Smooth muscle cell of the brain vasculature (primary cell): Measurements from ENCODE around the gene PAPOLB.

Experiments
- DNase-seq: peaks from one replicate; pipeline ENCODE4 v3.0.0-alpha.2; 2012; ENCODE audit warnings: low read depth, low spot score

Gene PAPOLB

GRCh38 chr7:4824120-4824775 is 37.6 kb downstream of the PAPOLB start:
- DNase-seq: no peak

- no peak for DNase-seq
Observed at GRCh38 chr7:4823441-4824119, 38.2 kb downstream of the PAPOLB start.

- no peak for DNase-seq
Observed at GRCh38 chr7:4822677-4823076, 39.2 kb downstream of the PAPOLB start.

- no peak for DNase-seq
Observed at GRCh38 chr7:4820967-4821471, 40.8 kb downstream of the PAPOLB start.

GRCh38 chr7:4820405-4820966 is 41.3 kb downstream of the PAPOLB start:
- DNase-seq: no peak

- no peak for DNase-seq
Observed at GRCh38 chr7:4819560-4820404, 42.0 kb downstream of the PAPOLB start.

GRCh38 chr7:4818000-4818794 is 43.6 kb downstream of the PAPOLB start:
- DNase-seq: no peak

GRCh38 chr7:4817178-4817901 is 44.5 kb downstream of the PAPOLB start:
- DNase-seq: no peak

GRCh38 chr7:4816419-4817080 is 45.3 kb downstream of the PAPOLB start:
- no peak for DNase-seq

- no peak for DNase-seq
Observed at GRCh38 chr7:4815609-4816418, 46.0 kb downstream of the PAPOLB start.

GRCh38 chr7:4815121-4815520 is 46.7 kb downstream of the PAPOLB start:
- DNase-seq: no peak

- DNase-seq: no peak
Observed at GRCh38 chr7:4814433-4814832, 47.4 kb downstream of the PAPOLB start.

GRCh38 chr7:4809666-4810065 is 52.2 kb downstream of the PAPOLB start:
- no peak for DNase-seq

- no peak for DNase-seq
Observed at GRCh38 chr7:4809091-4809591, 52.7 kb downstream of the PAPOLB start.

GRCh38 chr7:4808565-4808964 is 53.3 kb downstream of the PAPOLB start:
- no peak for DNase-seq

GRCh38 chr7:4808026-4808425 is 53.8 kb downstream of the PAPOLB start:
- no peak for DNase-seq
